SHP77 (cell line): ENCODE data around the gene IRF7.

Experiments used
- DNase-seq, 2 experiments: peaks; one replicate each; lab custom pipeline; 2025; lab: John Stamatoyannopoulos, UW

Gene IRF7

GRCh38 chr11:620935-621814 lies 5.4 kb upstream of the IRF7 start:
- no peak for DNase-seq

- no peak for DNase-seq
Observed at GRCh38 chr11:620201-620600, 4.5 kb upstream of the IRF7 start.

- no peak for DNase-seq
Observed at GRCh38 chr11:619628-620050, 3.9 kb upstream of the IRF7 start.

- no peak for DNase-seq
Observed at GRCh38 chr11:618856-619627, 3.3 kb upstream of the IRF7 start.

GRCh38 chr11:617912-618682 lies 2.3 kb upstream of the IRF7 start:
- no peak for DNase-seq

- no peak for DNase-seq
Observed at GRCh38 chr11:617199-617911, 1.6 kb upstream of the IRF7 start.

- no peak for DNase-seq
Observed at GRCh38 chr11:616320-617198, 809 bp upstream of the IRF7 start.

GRCh38 chr11:614623-615503 lies 887 bp downstream of the IRF7 start:
- DNase-seq: no peak

- DNase-seq: no peak
Observed at GRCh38 chr11:614021-614622, 1.6 kb downstream of the IRF7 start.

- peak in 1 of 2 experiments; percentile 28 for DNase-seq
Observed at GRCh38 chr11:613369-613968, 2.3 kb downstream of the IRF7 start.

- no peak for DNase-seq
Observed at GRCh38 chr11:612961-613300, 2.8 kb downstream of the IRF7 start.

- peak in 1 of 2 experiments; percentile 6 for DNase-seq
Observed at GRCh38 chr11:612201-612960, 3.4 kb downstream of the IRF7 start.

- DNase-seq: no peak
Observed at GRCh38 chr11:611001-611996, 4.5 kb downstream of the IRF7 start.

- DNase-seq: no peak
Observed at GRCh38 chr11:610146-610801, 5.5 kb downstream of the IRF7 start.

- DNase-seq: no peak
Observed at GRCh38 chr11:609341-609811, 6.4 kb downstream of the IRF7 start.

- DNase-seq: no peak
Observed at GRCh38 chr11:608791-609251, 6.9 kb downstream of the IRF7 start.
